HEK293T (cell line): ENCODE results near the gene RTEL1.

Experiments used
- CTCF ChIA-PET: fragments of 350-600 bp; formaldehyde crosslinking; extraction: SDS; loops from one replicate; lab custom pipeline; 2021; ENCODE audit warnings: antibody characterized with exemption, inconsistent platforms; lab: Yijun Ruan, JAX
- POLR2A ChIA-PET: fragments of 350-600 bp; formaldehyde crosslinking; extraction: SDS; loops from one replicate; lab custom pipeline; 2020; ENCODE audit warnings: antibody characterized with exemption, inconsistent platforms; lab: Yijun Ruan, JAX
- DNase-seq: peaks from one replicate; pipeline ENCODE4 v3.0.0; 2012; ENCODE audit warnings: mixed read lengths; ENCODE audit errors: extremely low spot score
- ARNT ChIP-seq: fragments of 450-650 bp; IDR thresholded peaks from 2 replicates; pipeline ENCODE4 v1.6.1; 2017; ENCODE audit warnings: mild to moderate bottlenecking
- BHLHE40 ChIP-seq: fragments of 450-650 bp; IDR thresholded peaks from 2 replicates; pipeline ENCODE4 v1.6.1; 2016; ENCODE audit warnings: mild to moderate bottlenecking, moderate library complexity, borderline replicate concordance
- CTBP1 ChIP-seq: fragments of 450-650 bp; IDR thresholded peaks from 2 replicates; pipeline ENCODE4 v1.6.1; 2016; ENCODE audit warnings: borderline replicate concordance
- ELF4 ChIP-seq: fragments of 450-650 bp; IDR thresholded peaks from 2 replicates; pipeline ENCODE4 v1.6.1; 2017; ENCODE audit warnings: antibody characterized with exemption
- FOXA1 ChIP-seq: fragments of 450-650 bp; IDR thresholded peaks from 2 replicates; pipeline ENCODE4 v1.6.1; 2016; ENCODE audit warnings: mild to moderate bottlenecking
- FOXK2 ChIP-seq: fragments of 450-650 bp; IDR thresholded peaks from 2 replicates; pipeline ENCODE4 v1.6.1; 2016; ENCODE audit warnings: mild to moderate bottlenecking
- FOXM1 ChIP-seq: fragments of 450-650 bp; IDR thresholded peaks from 2 replicates; pipeline ENCODE4 v1.6.1; 2017; ENCODE audit warnings: mild to moderate bottlenecking, borderline replicate concordance
- HDGF ChIP-seq: fragments of 450-650 bp; IDR thresholded peaks from 2 replicates; pipeline ENCODE4 v1.6.1; 2017; ENCODE audit warnings: antibody characterized with exemption, borderline replicate concordance
- L3MBTL2 ChIP-seq: fragments of 450-650 bp; conservative IDR thresholded peaks from 2 replicates; pipeline ENCODE4 v1.6.1; 2016; ENCODE audit warnings: mild to moderate bottlenecking
- LEF1 ChIP-seq: fragments of 450-650 bp; IDR thresholded peaks from 2 replicates; pipeline ENCODE4 v1.6.1; 2017; ENCODE audit warnings: mild to moderate bottlenecking, borderline replicate concordance
- NFRKB ChIP-seq: fragments of 450-650 bp; IDR thresholded peaks from 2 replicates; pipeline ENCODE4 v1.6.1; 2016; ENCODE audit warnings: mild to moderate bottlenecking, moderate library complexity
- PKNOX1 ChIP-seq: fragments of 450-650 bp; IDR thresholded peaks from 2 replicates; pipeline ENCODE4 v1.6.1; 2016
- SP1 ChIP-seq: fragments of 450-650 bp; IDR thresholded peaks from 2 replicates; pipeline ENCODE4 v1.6.1; 2017
- SUZ12 ChIP-seq: fragments of 450-650 bp; IDR thresholded peaks from 2 replicates; pipeline ENCODE4 v1.6.1; 2016; ENCODE audit warnings: mild to moderate bottlenecking
- TARDBP ChIP-seq: fragments of 450-650 bp; IDR thresholded peaks from 2 replicates; pipeline ENCODE4 v1.6.1; 2016
- ZNF384 ChIP-seq: fragments of 450-650 bp; IDR thresholded peaks from 2 replicates; pipeline ENCODE4 v1.6.1; 2016

Gene RTEL1

DNA sequence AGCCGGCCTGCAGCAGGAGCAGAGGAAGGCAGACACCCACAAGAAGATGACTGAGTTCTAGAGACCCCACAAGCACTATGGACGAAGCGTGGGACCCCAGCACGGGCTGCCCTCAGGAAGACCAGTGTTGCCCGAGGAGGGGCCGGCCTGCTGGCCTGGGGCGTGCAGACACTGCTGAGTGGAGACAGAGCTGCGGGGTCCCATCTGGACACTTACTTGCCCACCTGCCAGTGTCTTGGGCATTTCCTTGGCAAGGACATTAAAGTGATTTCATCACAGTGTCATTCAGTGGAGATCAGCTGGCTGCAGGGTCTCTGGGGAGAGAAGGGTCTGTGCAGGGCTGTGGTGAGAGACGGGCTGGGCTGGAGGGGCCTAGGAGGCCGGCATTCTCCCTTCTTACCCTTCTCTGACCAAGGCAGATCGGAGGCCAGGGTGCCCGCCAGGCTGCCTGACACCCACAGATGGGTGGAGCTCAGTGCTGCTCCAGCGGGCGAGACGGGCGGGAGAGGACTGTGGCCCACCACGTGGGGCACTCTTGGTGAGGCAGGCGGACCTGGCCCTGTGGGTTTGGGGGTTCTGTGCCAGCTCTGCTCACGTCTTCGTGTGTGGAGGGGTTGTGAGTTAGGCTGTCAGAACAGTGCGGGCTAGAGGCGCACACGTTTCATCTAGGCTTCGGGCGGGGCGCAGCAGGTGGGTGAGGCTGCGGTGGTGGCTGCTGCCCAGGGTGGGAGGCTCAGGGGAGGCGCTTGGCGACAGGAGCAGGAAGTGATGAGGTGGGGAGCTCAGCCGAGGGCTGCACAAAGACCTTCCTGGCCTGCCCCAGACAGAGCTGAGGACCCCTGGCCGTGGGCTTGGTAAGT lies 78.0 kb downstream of the RTEL1 start, which contains the start of gene LIME1:
TSS of gene LIME1 (plus strand) at position 806 of the 860 bp plus-strand sequence. CDS start 886 bp downstream, outside the sequence.
- DNase-seq = no peak
- TF ChIP-seq ARNT = no peak
- TF ChIP-seq FOXM1 = no peak
- no peak for TF ChIP-seq CTBP1
- TF ChIP-seq ZNF384 = no peak
- no peak for TF ChIP-seq NFRKB
- no peak for TF ChIP-seq L3MBTL2
- TF ChIP-seq LEF1 = no peak
- no peak for TF ChIP-seq TARDBP
- TF ChIP-seq SUZ12 = no peak
- TF ChIP-seq SP1 = no peak
- no peak for TF ChIP-seq HDGF
- POLR2A ChIA-PET = interaction anchor here (1.0 kb wide), 1 partner anchor 28 kb away, joined by 7 read pairs; the partner anchor contains the start of genes ARFRP1 and ZGPAT

GRCh38 chr20:63736893-63737694 lies 79.0 kb downstream of the RTEL1 start:
- ChIA-PET POLR2A (interaction anchor here (1.0 kb wide), 1 partner anchor 29 kb away, joined by 7 read pairs; the partner anchor contains the start of genes ARFRP1 and ZGPAT), CTCF (no interaction called here)
- DNase-seq = no peak
- TF ChIP-seq ARNT = no peak
- no peak for TF ChIP-seq ZNF384
- TF ChIP-seq FOXK2 = no peak
- no peak for TF ChIP-seq LEF1
- no peak for TF ChIP-seq HDGF
- TF ChIP-seq PKNOX1 = no peak
- TF ChIP-seq ELF4 = no peak
- TF ChIP-seq SUZ12 = no peak
- TF ChIP-seq CTBP1 = no peak
- no peak for TF ChIP-seq FOXM1
- no peak for TF ChIP-seq BHLHE40
- TF ChIP-seq L3MBTL2 = no peak
- TF ChIP-seq NFRKB = no peak
- no peak for TF ChIP-seq FOXA1
- no peak for TF ChIP-seq TARDBP

More for the DNA sequence above, 78.0 kb downstream of the RTEL1 start, which contains the start of gene LIME1:
- CTCF ChIA-PET = no interaction called here

DNA sequence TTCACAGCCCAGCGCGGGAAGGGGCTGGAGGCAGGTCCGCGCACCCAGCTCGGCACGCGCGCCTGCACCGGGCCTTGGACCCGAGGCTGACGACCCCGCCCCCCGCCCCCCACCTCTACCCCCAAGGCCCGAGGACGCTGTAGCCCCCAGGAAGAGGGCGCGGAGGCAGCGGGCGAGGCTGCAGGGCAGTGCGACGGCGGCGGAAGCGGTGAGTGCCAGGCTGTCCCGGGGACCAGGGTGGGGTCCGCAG lies 79.5 kb downstream of the RTEL1 start:
- CTCF ChIA-PET = no interaction called here
- DNase-seq = no peak
- POLR2A ChIA-PET = no interaction called here
- TF ChIP-seq TARDBP (no peak), CTBP1 (no peak), BHLHE40 (no peak), FOXM1 (no peak), ARNT (no peak), PKNOX1 (no peak), LEF1 (no peak), SP1 (no peak), ELF4 (no peak), FOXA1 (no peak), SUZ12 (no peak), NFRKB (no peak), ZNF384 (no peak), FOXK2 (no peak)

DNA sequence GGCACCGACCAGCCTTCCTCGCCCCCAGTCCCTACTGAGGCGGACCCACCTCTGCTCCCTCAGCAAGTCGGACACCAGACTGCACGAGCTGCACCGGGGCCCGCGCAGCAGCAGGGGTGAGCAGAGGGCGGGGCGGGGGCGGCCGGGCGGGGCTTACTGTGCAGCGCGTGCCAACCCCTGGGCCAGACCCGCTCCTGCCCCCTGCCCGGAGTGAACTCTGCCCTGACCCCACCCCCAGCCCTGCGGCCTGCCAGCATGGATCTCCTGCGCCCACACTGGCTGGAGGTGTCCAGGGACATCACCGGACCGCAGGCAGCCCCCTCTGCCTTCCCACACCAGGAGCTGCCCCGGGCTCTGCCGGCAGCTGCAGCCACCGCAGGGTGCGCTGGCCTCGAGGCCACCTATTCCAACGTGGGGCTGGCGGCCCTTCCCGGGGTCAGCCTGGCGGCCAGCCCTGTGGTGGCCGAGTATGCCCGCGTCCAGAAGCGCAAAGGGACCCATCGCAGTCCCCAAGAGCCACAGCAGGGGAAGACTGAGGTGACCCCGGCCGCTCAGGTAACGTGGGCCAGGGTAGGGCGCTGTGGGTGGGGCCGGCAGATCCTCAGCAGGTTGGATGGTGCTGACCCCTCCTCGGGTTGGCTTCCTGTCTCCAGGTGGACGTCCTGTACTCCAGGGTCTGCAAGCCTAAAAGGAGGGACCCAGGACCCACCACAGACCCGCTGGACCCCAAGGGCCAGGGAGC lies 80.0 kb downstream of the RTEL1 start:
- TF ChIP-seq LEF1 (no peak), SUZ12 (no peak), FOXM1 (no peak), SP1 (no peak), PKNOX1 (no peak), FOXA1 (no peak), ZNF384 (no peak), TARDBP (no peak), L3MBTL2 (no peak), CTBP1 (no peak), ARNT (no peak), ELF4 (no peak), HDGF (no peak), FOXK2 (no peak), BHLHE40 (no peak), NFRKB (no peak)
- ChIA-PET POLR2A (interaction anchor here (1.0 kb wide), 1 partner anchor 30 kb away, joined by 5 read pairs; the partner anchor contains the start of genes ARFRP1 and ZGPAT), CTCF (interaction anchor here (1.4 kb wide), 1 partner anchor 30 kb away, joined by 3 read pairs; the partner anchor contains the start of genes ARFRP1 and ZGPAT)
- DNase-seq = no peak

DNA sequence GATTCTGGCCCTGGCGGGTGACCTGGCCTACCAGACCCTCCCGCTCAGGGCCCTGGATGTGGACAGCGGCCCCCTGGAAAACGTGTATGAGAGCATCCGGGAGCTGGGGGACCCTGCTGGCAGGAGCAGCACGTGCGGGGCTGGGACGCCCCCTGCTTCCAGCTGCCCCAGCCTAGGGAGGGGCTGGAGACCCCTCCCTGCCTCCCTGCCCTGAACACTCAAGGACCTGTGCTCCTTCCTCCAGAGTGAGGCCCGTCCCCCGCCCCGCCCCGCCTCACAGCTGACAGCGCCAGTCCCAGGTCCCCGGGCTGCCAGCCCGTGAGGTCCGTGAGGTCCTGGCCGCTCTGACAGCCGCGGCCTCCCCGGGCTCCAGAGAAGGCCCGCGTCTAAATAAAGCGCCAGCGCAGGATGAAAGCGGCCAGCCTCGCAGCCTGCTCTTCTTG lies 80.6 kb downstream of the RTEL1 start:
- ChIA-PET POLR2A (interaction anchor here (1.0 kb wide), 1 partner anchor 31 kb away, joined by 5 read pairs; the partner anchor contains the start of genes ARFRP1 and ZGPAT), CTCF (interaction anchor here (1.4 kb wide), 1 partner anchor 31 kb away, joined by 3 read pairs; the partner anchor contains the start of genes ARFRP1 and ZGPAT)
- DNase-seq = peak; percentile 45

More for the DNA sequence above, 80.6 kb downstream of the RTEL1 start:
- TF ChIP-seq SUZ12 (no peak), ZNF384 (no peak), LEF1 (no peak), NFRKB (no peak), FOXA1 (no peak)
